Left hindlimb (tissue), 1 donor: ENCODE measurements around the gene ARHGEF2.
"Not testable (repeated sequence)": the region's sequence is repeated elsewhere in the genome, so short reads cannot be mapped to it uniquely, and the experiment has no call there.

Experiments
- DNase-seq: peaks from one replicate; pipeline ENCODE4 v3.0.0-alpha.2; 2018

Gene ARHGEF2

DNA sequence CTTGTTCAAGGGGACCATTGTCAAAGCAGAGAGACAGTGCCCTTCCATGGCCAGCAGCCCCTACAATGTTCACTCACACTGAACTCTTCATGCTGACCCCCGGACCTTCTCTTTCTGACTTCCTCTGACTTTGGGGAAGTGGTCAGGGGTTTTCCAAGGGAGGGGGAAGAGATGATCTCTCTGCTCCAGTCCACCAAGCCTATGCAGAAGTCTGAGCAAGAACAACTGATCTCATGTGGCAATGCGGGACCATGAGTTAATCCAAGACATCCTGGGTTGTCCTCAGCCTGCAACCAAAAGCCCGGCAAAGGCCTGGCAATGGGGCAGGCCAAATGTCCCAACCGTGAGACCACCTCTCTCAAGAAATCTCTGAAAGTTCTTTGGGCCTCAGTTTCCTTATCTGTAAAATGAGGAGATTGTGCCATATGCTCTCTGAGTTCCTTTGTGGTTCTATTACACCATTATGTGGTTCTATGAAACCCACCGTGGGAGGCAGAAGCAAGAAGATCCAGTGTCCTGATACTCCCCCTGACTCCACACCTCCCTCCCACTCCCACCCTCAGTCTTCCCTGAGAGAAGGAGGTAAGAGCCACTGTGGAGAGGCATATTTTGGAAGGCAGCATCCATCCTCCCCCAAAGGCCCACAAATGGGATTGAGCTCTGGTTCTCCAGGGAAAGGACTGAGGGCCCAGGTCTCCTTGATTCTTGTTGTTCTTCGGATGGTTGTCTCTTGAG, 11.8 kb upstream of the ARHGEF2 start:
- no peak for DNase-seq

DNA sequence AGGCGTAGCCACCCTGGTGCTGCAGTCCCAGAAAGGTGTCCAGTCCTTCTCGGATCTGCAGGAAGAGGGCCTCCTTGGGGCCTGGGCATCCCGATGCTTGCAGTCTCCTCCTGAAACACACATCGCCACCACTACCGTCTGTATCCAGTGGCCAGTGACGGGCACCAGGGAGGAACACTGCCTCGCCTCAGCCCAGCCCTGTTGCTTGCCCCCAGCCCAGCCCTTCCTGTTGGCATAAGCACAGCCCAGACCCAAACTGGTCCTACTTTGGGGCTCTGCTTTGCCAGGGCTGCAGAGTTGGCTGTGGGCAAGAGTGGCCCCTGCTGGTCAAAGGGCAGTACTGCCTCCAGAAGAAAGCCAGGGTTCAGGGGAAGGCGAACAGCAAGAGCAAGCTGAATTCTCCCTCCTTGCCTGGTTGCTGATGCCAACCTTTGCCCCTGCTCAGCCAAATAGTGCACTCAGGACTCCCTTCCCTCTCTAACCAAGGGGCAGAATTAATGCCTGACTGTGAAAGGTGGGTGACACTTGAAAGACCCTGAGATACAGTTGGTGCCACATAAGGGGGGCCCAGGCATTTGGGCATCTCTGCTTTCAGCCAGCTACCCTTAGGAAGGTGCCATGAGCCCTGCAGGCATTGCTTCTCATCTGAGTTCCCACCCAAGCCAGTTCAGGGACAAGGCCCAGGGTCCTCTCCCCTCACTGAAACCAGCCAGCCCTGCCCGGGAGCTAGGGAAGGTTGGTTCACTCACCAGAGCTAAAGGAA, 11.1 kb upstream of the ARHGEF2 start:
- DNase-seq: peak; percentile 85

DNA sequence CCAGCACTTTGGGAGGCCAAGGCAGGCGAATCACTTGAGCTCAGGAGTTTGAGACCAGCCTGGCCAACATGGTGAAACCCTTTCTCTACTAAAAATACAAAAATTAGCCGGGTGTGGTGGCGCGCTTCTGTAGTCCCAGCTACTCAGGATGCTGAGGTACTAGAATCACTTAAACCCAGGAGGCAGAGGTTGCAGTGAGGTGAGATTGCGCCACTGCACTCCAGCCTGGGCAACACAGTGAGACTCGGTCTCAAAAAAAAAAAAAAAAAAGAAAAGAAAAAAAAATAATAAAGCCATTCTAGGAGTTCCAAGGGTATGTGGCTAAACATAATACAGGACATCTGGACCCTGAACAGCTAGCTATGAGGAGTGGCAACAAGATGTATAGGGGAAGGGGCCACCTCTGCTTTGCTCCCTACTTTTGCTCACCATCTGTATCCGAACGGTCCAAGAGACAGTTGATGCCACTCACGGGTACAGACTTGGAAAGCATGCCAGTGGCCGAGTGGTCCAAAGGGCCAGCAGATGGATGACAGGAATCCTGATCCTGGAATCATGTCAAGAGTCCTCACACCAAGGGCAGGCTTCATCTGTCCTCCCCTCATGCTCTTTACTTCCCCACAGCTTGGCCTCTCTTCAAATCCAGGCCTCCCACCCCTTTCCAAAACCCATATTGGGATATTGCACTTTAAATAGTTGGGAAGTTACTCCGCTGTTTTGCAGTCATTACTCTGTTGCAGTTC, 6.7 kb upstream of the ARHGEF2 start:
- not testable (repeated sequence) for DNase-seq

DNA sequence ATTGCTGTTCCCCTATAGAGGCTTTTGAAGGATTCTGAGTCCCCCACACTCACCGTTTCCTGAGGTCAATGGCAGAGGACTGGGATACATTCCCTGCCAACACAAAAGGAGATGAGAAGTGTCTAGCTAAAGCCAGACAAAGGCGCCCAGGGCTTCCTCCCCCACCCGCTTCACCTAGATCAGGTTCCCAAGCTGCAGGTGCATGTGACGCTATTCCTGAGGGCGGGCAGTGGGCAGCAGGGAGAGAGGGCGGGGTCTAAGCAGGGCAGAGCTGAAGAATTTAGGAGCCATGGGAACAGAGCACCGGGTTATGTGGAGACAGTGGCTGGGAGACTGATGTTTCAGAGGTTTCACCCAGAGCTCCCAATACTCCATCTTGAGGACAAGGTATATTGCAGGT, 6.0 kb upstream of the ARHGEF2 start:
- DNase-seq: no peak

DNA sequence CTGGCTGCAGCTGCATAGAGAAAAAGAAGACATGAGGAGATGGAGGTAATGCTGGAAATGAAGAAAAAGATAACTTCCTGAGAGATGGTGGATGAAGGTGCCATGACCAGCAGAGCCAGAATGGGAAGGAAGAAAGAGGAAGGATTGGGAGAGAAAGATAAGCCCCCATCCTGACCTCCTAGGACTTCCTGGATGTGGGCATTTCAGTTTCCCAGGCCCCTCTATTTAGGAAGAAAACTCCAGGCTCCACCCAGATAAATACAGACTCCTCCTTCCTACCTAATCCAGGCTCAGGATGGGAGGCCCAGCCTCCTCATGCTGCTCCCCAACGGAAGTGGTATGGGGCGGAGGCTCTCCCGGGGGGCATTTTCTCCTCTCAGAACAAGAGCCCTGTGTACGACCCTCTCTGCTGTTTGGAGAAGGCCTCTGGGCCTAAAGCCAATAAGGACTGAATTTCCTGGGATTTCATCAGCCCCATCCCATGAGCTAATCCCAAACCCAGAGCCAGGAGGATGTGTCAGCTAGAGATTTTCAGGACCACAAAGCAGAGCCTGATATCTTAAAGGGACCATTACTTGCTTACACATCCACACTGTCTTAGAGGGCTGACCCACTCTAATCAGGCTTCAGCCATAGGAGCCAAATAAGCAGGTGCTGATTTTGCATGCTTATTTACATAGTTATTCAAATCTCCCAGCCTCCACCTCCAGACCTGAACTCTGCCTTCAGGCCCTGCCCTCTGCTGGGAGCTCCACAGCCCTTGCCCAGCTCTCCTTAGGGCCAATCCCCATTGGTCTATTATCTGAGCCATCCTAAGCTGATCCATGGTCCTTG, 5.1 kb upstream of the ARHGEF2 start:
- peak; percentile 87 for DNase-seq

DNA sequence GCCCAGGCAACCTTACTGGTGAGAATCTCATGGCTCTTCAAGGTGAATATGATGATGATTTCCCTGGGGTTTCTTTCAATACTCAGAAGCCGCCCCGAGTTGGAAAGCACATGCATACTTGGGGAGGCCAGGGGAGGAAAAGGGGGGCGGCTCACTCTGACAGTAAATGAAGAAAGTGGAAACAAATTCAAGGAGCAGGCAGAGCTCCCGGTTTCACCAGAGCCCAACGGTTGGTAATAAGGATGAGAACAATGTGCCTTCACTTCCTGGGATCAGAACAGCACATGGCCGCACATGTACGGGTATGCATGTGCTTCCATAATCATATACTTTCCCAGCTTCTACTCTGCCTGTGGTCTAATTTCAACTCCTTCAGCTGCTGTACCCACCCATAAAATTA, 3.8 kb upstream of the ARHGEF2 start:
- DNase-seq: no peak

DNA sequence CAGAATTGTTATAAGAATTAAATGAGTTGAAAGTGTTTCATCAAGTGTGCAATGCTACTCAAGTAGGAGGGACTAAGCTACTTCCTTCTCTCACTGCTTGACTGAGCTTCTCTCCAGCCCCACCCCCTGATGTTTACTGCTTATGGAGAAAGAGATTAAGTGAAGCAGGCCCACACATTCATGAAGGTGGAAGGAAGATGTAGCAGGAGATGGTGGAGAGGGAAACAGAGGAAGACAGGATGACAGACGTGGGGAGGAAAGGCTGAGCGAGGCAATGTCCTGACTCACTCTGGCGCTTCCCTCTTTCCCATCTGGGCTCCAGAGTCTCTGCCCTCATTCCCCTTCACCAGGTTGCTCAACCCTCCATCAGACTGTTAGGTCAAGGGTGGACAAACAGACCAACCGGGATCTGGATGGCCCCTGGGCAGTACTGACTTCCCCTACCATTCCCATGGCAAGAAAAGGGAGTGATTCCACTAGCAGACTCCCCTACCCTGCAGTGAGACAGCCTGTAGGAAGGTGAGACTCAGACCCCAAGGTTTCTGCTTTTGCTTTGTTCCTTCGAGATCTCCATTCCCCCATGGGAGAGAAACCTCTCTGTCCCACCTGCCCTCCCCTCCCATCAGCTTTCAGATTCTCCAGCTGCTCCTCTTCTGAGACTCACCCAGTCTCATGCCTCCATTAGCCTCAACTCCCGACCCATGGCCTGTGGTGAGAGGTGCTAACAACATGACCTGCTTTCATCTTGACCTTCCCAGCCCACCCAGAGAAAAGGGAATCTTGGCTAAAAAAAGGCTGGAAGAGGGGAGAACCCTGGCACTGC, 3.1 kb upstream of the ARHGEF2 start:
- no peak for DNase-seq

DNA sequence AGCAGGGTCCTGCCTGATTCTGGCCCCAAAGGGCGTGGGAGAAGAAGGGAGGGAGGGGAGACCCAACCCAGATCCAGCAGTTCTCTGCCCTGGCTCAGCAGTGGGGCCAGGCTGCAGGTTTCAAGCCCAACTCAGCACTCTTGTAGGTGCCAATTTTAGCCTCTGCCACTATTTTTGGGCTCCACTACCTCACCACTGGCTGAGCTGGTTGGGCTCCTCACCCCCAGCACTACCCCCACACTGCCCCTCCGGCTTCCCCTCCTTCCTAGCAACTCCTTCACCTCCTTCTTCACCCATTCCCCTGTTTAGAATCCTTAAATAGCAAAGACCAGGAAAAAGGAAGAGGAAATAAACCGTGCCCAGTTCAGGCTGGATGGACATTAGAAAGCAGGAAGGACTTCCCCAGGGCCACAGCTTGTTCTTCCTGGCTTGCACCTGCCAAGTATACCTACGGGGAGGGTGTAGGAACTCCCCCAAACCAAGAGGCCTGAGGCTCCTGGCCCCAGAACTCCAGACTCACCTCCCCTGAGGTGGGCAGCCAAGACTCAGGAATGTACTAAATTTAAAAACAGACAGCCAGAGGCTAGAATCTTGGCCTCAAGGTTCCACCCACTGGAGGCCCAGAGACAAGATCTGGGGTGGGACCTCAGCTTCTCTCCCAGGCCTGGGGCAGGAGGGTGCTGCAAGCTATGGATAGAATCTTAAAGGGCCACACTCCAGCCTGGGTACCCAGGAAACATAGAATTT, 1.4 kb upstream of the ARHGEF2 start:
- DNase-seq: peak; percentile 63

DNA sequence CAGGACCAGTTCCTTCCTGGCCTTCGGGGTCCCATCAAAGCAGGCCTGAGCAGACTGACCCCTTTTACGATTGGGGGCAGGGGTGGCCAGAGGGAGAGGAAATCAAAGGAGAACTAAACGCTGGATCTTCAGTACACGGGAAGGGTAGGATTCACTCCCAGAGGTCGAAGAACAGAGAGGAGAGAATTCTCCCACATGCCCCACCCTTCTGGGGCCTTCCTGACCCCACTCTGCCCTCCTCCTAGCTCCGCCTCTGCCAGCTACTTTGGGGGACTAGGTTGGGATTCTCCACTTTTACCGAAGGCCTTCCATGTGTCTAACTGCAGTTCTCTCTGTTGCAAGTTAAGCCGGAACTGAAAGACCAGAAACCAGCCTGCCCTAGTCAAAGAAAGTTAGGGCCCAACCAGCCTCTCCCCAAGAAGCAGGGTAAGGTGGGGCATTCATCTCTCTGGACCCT, 654 bp upstream of the ARHGEF2 start:
- DNase-seq: no peak

DNA sequence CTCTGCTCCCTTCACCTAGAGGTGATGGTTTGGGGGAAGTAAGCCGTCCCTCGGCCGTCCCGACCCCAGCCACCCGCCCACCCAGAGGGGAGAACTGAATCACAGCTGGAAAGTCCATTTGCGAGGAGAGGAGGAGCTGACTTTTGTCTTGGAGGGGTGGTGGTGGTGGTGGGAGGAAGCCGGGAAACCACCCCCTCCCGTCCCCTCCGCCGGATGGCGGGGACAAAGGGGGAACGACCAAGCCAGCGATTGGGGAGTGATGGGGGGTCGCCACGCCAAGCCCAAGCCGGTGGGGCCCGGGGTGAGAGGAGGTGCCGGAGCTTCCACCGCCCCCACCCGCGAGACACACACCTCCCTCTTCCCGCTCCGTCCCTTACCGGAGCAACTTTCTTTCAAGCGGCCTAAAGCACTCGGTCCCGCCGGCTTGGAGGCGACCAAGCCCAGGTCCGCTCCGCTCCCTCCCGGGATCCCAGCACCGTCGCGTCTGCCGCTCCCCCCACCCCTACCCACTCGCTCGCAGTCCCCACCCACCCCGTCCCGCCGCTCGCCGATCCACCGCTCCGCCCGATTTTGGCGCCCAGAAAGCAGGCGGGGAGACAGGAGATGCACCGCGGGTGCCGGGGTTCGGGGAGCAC, 540 bp downstream of the ARHGEF2 start:
- DNase-seq: peak; percentile 74

DNA sequence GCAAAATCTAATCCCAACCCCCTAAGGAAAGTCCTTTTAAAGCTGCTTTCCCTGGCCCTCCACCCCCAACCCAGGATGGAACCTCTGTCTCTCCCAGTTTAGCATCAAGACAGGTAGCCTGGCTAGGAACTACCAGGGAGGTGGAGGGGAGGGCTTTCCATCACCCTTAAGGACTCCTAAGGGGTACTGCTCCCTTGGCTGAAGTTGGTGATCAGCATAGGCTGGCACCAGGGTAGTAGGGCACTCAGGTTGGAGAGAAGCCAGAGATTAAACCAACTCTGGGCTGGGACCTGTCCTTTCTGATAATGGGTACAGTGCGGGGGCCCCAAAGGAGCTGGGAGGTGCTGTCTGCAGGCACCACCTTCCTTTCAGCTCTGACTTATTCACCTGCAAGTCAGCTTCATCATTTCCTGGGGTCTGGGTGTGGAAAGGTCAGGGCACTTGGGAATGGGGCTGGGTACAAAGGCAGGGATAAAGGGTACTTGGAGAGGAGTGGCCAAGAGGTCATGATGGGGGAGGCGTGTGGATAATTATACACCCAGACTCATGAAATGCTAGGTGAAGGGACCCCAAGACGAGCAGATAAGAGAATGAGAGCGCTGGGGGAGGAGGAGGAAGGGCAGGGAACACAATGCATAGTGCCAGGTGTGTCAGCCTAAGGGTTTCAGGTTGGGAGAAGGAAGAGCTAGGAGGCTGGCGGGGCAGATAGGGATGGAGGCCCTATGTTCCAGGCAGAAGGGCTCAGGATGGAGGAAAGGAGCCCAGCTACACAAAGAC, 1.2 kb downstream of the ARHGEF2 start:
- no peak for DNase-seq

DNA sequence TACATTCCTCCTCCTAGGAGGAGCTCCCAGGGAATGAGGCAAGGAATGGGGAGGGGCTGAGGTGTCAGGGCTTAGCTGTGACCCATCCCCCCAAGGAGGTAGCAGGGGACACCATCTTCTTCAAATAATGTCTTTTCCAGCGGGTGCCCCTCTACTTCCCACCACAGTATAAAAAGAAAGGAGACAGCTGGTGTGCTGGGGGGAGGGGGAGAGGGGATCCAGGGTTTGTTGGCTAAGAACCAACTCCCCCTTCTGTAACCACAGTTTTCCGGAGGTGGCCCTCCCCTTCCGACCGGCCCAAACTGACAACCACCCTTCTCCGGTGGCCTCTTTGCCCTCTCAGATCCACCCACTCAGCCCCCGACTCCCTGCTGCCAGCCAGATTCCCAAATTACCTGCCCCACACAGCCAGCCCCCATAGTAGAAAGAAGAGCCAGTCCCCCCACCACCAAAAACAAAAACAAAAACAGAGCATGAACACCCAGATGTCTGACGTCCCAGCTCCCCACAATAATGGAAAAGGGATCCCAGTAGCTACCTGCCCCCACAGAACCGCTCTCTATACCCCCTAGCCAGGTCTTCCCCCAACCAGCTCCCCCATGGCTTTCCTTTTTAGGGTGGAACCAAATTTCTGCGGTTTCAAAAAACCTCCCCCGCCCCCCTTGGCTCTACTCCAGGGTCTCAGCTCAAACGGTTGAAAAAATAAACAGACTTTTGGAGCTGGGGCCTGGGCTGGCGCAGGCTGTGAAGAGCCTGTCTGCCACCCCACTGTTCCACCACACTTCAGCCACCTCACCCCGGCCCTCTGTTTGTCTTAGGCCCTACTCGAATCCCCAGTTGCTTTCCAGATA, 2.1 kb downstream of the ARHGEF2 start:
- DNase-seq: peak; percentile 86

DNA sequence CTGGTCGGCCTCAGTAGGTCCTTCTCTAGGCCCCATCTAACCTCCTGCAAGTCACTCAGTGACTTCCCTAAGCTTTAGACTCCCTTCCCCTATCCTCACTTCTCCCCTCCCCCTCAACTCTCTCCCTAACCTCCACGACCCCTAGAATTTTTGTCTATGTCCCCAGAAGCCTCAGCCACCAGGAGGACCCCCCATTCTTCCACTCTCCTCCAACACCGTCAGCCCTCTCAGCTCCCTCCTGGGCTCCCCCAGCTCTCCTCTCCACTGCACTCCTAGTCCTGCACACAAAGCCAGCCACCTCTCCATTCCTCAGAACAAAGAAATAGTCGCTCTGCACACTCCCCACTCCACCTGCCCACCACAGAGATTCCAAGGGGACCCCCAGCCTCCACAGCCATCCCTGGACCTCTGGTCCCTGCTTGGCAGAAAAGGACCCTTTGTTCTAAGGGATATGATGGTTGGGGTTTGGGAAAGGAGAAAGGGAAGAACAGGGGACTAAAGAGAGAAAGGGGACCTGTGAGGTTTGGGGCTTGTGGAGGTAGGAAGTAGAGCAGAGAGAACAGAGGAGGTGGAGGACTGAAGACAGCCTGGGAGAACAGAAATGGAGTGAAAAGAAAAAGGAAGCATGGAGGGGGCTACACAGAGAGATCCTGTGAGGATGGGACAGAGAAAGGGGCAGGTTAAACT, 2.8 kb downstream of the ARHGEF2 start:
- DNase-seq: no peak

DNA sequence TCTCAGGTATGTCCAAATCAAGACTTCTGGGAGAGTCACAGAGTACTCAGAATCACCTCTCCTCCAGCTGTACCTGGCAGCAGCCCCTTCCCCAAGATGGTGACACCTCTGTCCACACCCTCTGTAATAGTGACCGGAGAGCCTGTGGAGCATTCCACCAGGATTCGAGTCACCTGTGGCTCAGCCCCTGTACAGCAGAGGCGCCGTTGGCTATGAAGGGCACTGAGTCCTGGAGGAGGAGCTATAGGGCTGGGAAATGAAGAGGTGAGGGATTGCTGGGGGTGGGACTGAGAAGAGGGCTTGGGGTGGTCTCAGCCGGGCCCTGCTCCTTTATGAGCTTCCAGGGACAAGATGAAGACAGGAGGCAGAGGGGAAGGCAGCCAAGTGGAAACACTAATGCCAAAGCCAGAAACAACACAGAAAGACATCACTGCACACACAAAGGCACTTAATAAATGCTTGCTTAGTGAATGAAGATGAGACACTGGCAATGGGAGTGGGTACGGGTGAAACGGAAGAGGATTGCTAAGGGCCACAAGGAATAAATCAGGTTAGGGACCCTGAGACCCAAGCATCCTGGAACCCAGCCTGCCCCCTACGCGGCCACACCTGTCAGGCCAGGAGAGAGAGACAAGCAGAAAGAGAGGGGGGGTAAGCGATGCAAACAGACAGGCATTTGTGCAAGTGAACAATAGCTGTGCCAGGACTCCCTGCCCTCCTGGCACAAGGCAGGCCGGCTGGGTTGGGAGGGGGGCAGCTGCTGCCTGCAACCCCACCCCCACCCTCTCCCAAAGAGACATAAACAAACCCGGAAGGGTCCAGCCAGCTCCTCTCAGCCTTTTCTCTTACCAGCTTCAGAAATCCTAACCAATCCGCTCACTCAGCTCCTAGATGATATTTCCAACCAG, 3.9 kb downstream of the ARHGEF2 start:
- DNase-seq: no peak

DNA sequence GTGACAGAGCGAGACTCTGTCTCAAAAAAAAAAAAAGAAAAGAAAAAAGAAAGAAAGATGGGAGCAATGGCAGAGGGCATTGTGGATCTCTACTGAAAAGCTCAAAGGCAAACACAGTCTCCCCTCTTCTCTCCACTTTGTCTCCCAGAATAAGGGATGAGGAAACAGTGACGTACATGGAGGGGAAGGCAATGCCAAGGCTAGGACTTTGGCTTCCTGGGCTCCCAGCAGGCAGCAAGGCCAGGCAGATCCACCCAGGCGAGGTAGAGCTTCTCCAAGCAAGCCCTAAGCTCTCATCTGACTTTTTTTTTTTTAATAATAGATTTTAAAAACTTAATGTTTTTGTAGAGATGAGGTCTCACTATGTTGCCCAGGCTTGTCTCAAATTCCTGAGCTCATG, 4.6 kb downstream of the ARHGEF2 start:
- DNase-seq: no peak

DNA sequence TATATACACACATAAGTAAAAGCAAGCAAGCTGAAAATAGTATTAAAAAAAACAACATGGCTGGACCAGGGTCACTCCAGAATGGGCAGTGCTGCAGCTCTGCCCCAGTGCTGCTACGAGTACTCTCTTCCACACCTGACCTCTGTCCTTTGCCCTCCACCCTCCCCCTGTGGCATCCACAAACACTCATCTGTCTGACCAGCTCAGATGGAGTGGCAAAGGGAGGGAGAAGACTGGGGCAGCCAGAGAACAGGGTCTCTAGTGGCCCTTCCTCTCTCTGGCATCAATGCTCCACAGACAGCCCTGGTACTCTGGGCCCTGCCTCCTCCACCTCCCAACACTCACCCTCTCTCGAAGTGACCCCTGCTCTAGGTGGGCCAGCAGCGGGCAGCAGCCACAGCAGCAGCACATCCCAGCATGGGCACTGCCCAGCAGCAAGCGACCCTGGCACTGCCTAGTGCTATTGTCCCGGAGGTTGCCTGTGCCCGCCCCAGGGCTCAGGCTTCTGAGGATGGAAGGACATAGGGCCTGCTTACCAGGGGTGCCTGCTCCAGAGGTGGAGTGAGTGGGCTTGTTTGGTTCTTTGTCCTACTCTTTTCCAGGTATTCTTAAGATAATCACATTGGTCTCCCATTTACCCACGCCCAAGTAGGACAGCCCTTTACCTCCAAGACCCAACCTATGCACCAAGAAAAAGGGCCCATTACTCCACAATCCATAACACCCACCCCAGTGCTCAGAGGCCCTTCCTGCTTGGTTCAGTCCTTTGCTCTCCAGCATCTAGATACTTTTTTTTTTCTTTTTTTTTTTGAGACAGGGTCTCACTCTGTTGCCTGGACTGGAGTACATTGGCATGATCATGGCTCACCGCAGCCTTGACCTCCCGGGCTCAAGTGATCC, 6.2 kb downstream of the ARHGEF2 start:
- no peak for DNase-seq
